Endothelial cell of umbilical vein (primary cell): ENCODE measurements around the gene IKZF1. TPM values are rescaled to one million over a fixed set of nuclear protein-coding genes. Genes with fewer than 3 reads are reported as not detected.

Source experiments
- BruUV-seq: library from RNA; stranded (reverse); fragments of 400-500 nt; replicated peaks from 2 replicates; lab custom pipeline; 2021; lab: Mats Ljungman, UMichigan
- CTCF ChIA-PET: fragments of 300-600, 350-600 bp; sonication (Branson Sonifier 250); formaldehyde crosslinking; loops from one replicate; lab custom pipeline; 2021; ENCODE audit warnings: antibody characterized with exemption, inconsistent platforms; lab: Charles Lee
- POLR2A ChIA-PET: fragments of 300-600, 350-600 bp; sonication (Branson Sonifier 250); formaldehyde crosslinking; loops from one replicate; lab custom pipeline; 2021; ENCODE audit warnings: antibody characterized with exemption, inconsistent platforms; lab: Charles Lee
- DNase-seq: peaks from one replicate; pipeline ENCODE4 v3.0.0-alpha.2; 2011; ENCODE audit warnings: low read depth, low spot score
- FAIRE-seq: peaks from 2 replicates; lab custom pipeline; 2011; peaks lifted over from hg19 to GRCh38; lab: Jason Lieb, UNC
- H2AFZ ChIP-seq: 2 replicates; pipeline ENCODE4 v1.6.0; 2012; ENCODE audit warnings: low read depth, low read length, control low read depth, inconsistent platforms
- H3K27ac ChIP-seq: 2 replicates; pipeline ENCODE4 v1.5.1; 2011; ENCODE audit warnings: low read depth, mild to moderate bottlenecking, control low read depth, low read length, moderate library complexity; ENCODE audit not compliant: insufficient read depth
- H3K27me3 ChIP-seq, 2 experiments: 2 replicates each; pipeline versions ENCODE4 v1.6.0 to v1.6.1; 2011; ENCODE audit warnings: low read length in 2 of 2, mixed read lengths in 1 of 2; ENCODE audit not compliant: control insufficient read depth in 2 of 2, insufficient read depth in 2 of 2
- H3K36me3 ChIP-seq, 2 experiments: 2 replicates in 1 of 2; 3 replicates in 1 of 2; pipeline ENCODE4 v1.5.1; 2011; ENCODE audit warnings: low read length in 2 of 2, mild to moderate bottlenecking in 1 of 2, moderate library complexity in 1 of 2; ENCODE audit not compliant: control insufficient read depth in 2 of 2, insufficient read depth in 2 of 2; ENCODE audit errors: extremely low read depth in 1 of 2
- H3K4me1 ChIP-seq: 3 replicates; pipeline ENCODE4 v1.5.1; 2011; ENCODE audit warnings: mild to moderate bottlenecking, low read length; ENCODE audit not compliant: control insufficient read depth, insufficient read depth; ENCODE audit errors: extremely low read depth
- H3K4me2 ChIP-seq: 2 replicates; pipeline ENCODE4 v1.6.1; 2011; ENCODE audit warnings: low read length, control low read depth, mixed read lengths; ENCODE audit not compliant: insufficient read depth
- H3K4me3 ChIP-seq, 3 experiments: fragments of 200-600 bp in 1 of 3; sonication (generic), shearing (Covaris generic) in 1 of 3; replicated peaks in 1 of 3; 2 replicates each; pipeline ENCODE4 v1.5.1; 2011 to 2016; ENCODE audit warnings: control low read depth in 3 of 3, low read length in 3 of 3, mild to moderate bottlenecking in 2 of 3, inconsistent platforms in 1 of 3, low read depth in 1 of 3, moderate library complexity in 1 of 3; ENCODE audit not compliant: insufficient read depth in 1 of 3
- H3K79me2 ChIP-seq: 2 replicates; pipeline ENCODE4 v1.6.0; 2012; ENCODE audit warnings: low read length, inconsistent platforms; ENCODE audit not compliant: control insufficient read depth, insufficient read depth
- H3K9ac ChIP-seq: replicated peaks from 2 replicates; pipeline ENCODE3; 2011; ENCODE audit warnings: low read length, control low read depth; ENCODE audit not compliant: insufficient read depth; ENCODE audit errors: extremely low read depth
- H3K9me1 ChIP-seq: replicated peaks from 3 replicates; pipeline ENCODE4 v1.6.0; 2011; ENCODE audit warnings: mild to moderate bottlenecking, low read length; ENCODE audit not compliant: control insufficient read depth, insufficient read depth; ENCODE audit errors: extremely low read depth
- H3K9me3 ChIP-seq: replicated peaks from 2 replicates; pipeline ENCODE4 v1.5.1; 2012; ENCODE audit warnings: low read length, inconsistent platforms; ENCODE audit not compliant: control insufficient read depth, insufficient read depth
- H4K20me1 ChIP-seq: replicated peaks from 2 replicates; pipeline ENCODE3; 2011; ENCODE audit warnings: mild to moderate bottlenecking, low read length; ENCODE audit not compliant: control insufficient read depth, insufficient read depth; ENCODE audit errors: extremely low read depth
- EZH2 ChIP-seq: IDR thresholded peaks from 2 replicates; pipeline ENCODE4 v1.6.1; 2012; ENCODE audit warnings: borderline replicate concordance, low read depth, mild to moderate bottlenecking, moderate library complexity, low read length, inconsistent platforms; ENCODE audit not compliant: severe bottlenecking
- FOS ChIP-seq: IDR thresholded peaks from 2 replicates; pipeline ENCODE4 v1.6.1; 2011; ENCODE audit warnings: mild to moderate bottlenecking, low read length, moderate library complexity, borderline replicate concordance; ENCODE audit not compliant: insufficient read depth
- GATA2 ChIP-seq: IDR thresholded peaks from 2 replicates; pipeline ENCODE4 v1.7.0; 2011; ENCODE audit warnings: low read depth, mild to moderate bottlenecking, moderate library complexity, mixed read lengths, low read length; ENCODE audit not compliant: insufficient read length, insufficient read depth
- JUN ChIP-seq: IDR thresholded peaks from 2 replicates; pipeline ENCODE4 v1.6.1; 2011; ENCODE audit warnings: borderline replicate concordance, low read depth; ENCODE audit not compliant: insufficient read length, insufficient read depth
- MYC ChIP-seq: IDR thresholded peaks from one replicate; pipeline ENCODE4 v1.6.1; 2011; ENCODE audit warnings: mild to moderate bottlenecking, low read depth, low read length
- POLR2A ChIP-seq: IDR thresholded peaks from 2 replicates; pipeline ENCODE4 v1.6.1; 2012; ENCODE audit warnings: low read depth, mild to moderate bottlenecking, control low read depth, low read length
- POLR2AphosphoS5 ChIP-seq: IDR thresholded peaks from 2 replicates; pipeline ENCODE4 v1.6.1; 2012; ENCODE audit warnings: low read depth, mild to moderate bottlenecking, control low read depth, low read length, moderate library complexity; ENCODE audit not compliant: insufficient read depth
- dilution Hi-C: fragments of 300-500 bp; cut with MboI; formaldehyde crosslinking; loops from one replicate; pipeline ENCODE4 v1.15.0; 2019; ENCODE audit warnings: low sequenced_read_pairs; ENCODE audit not compliant: extremely low pct_ligation_motif_present
- intact Hi-C: fragments of 100-400 bp; cut with micrococcal nuclease; formaldehyde crosslinking; loops from one replicate; pipeline ENCODE4 v1.10.0; 2022
- polyA plus RNA-seq, 4 experiments: library from polyadenylated mRNA; depleted of rRNA in 3 of 4; stranded (reverse) in 3 of 4; unstranded in 1 of 4; fragments of >200 nt; gene quantifications; 2 replicates each; pipeline versions ENCODE4 v1.2.1 to v1.2.3, GENCODE V29; 2011 to 2012; ENCODE audit warnings: missing spikeins in 1 of 4
- total RNA-seq: library from RNA; stranded (reverse); gene quantifications from 2 replicates; pipeline ENCODE4 v1.2.3, GENCODE V29; 2021
- TF ChIP-seq, protein P1 (sequence below): IDR thresholded peaks from 2 replicates; pipeline ENCODE4 v1.6.1; 2011; ENCODE audit not compliant: insufficient read depth, insufficient read length
- TF ChIP-seq, protein P2 (sequence below), 2 donors: IDR thresholded peaks; 1 replicate in 1 of 2; 2 replicates in 1 of 2; pipeline ENCODE4 v1.5.1; 2011; ENCODE audit warnings: low read length in 2 of 2, mild to moderate bottlenecking in 2 of 2, moderate library complexity in 2 of 2, control low read depth in 1 of 2, inconsistent platforms in 1 of 2, low read depth in 1 of 2; ENCODE audit not compliant: insufficient read depth in 1 of 2; ENCODE audit errors: extremely low read depth in 1 of 2

IKZF1 gene
- total and polyA plus RNA-seq, 2 donors (not counting 3 experiments of a cell fraction or from before 2014, with no cell fraction given), result 0.01 to 0.20 TPM

DNA sequence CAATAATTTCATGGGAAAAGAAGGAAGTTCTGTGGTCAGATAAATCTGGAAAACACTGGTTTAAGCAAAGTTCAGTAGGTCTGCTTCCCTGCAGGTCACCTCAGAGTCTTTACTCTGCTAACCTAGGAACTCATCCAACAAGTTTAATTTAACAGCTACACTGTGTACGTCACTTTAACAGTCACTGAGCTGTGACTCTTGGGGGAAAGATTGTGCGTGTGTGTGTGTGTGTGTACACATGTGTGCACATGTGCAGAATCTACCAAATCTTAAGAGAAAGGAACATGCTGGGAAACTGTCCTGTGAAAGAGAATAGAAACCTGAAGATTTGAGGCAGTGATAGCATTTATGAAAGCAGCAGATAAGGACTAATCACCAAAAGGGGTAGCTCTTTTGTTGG is 62.6 kb downstream of the IKZF1 start:
- no peaks in the 10 kb centered on the region for H3K79me2 ChIP-seq
- dilution Hi-C loops, result no loop called here
- BruUV-seq, result no TSS peak
- FAIRE-seq (no peak), DNase-seq (no peak)
- H2AFZ ChIP-seq, result no peak overlapping the region
- no peaks in the 10 kb centered on the region for H3K9me3 ChIP-seq
- no peak overlapping the region for H3K4me3 ChIP-seq
- H3K27me3 ChIP-seq, result peaks cover 0 to 2% of the 10 kb centered on the region in 2 experiments
- no peaks in the 10 kb centered on the region for H3K4me1 ChIP-seq
- no peaks in the 10 kb centered on the region for H4K20me1 ChIP-seq
- no peak overlapping the region for H3K27ac ChIP-seq
- H3K36me3 ChIP-seq, result no peaks in the 10 kb centered on the region
- H3K4me2 ChIP-seq, result no peak overlapping the region
- intact Hi-C loops, result loop anchor here (10.0 kb wide), 1 partner anchor 62 kb away; the partner anchor contains the start of gene IKZF1
- ChIA-PET POLR2A (no interaction called here), CTCF (interaction anchor here (1.0 to 1.4 kb wide), 3 partner anchors 18 to 51 kb away, joined by 3 read pairs; no protein-coding TSS in a partner anchor)
- H3K9me1 ChIP-seq, result no peaks in the 10 kb centered on the region
- TF ChIP-seq JUN, result no peak
- no peak for TF ChIP-seq POLR2AphosphoS5
- TF ChIP-seq, protein P1, sequence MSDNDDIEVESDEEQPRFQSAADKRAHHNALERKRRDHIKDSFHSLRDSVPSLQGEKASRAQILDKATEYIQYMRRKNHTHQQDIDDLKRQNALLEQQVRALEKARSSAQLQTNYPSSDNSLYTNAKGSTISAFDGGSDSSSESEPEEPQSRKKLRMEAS, result no peak
- TF ChIP-seq MYC, result no peak
- TF ChIP-seq POLR2A, result no peak
- no peak for TF ChIP-seq GATA2
- no peak for TF ChIP-seq EZH2
- TF ChIP-seq FOS, result no peak
- TF ChIP-seq, protein P2, sequence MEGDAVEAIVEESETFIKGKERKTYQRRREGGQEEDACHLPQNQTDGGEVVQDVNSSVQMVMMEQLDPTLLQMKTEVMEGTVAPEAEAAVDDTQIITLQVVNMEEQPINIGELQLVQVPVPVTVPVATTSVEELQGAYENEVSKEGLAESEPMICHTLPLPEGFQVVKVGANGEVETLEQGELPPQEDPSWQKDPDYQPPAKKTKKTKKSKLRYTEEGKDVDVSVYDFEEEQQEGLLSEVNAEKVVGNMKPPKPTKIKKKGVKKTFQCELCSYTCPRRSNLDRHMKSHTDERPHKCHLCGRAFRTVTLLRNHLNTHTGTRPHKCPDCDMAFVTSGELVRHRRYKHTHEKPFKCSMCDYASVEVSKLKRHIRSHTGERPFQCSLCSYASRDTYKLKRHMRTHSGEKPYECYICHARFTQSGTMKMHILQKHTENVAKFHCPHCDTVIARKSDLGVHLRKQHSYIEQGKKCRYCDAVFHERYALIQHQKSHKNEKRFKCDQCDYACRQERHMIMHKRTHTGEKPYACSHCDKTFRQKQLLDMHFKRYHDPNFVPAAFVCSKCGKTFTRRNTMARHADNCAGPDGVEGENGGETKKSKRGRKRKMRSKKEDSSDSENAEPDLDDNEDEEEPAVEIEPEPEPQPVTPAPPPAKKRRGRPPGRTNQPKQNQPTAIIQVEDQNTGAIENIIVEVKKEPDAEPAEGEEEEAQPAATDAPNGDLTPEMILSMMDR (IDR thresholded peaks at IDR 0.05; ENCODE audit: extremely low read depth in 1 of 2, insufficient read depth in 1 of 2, low read depth in 1 of 2, low read length in 2 of 2), result no peak
- H3K9ac ChIP-seq, result no peak overlapping the region
